Stimulated activated CD4-positive, alpha-beta T cell treated with anti-CD3 and anti-CD28 coated beads, Interleukin-1b, Interleukin-23, amount 100 ng/mL, for 4 hours (primary cell): Measurements from ENCODE around the gene AUTS2.

ENCODE experiments used
- DNase-seq, 2 donors: peaks; one replicate each; pipeline ENCODE4 v3.0.0-alpha.2; 2020; ENCODE audit warnings: low read depth in 2 of 2

The AUTS2 gene

GRCh38 chr7:70545214-70545613, 946.9 kb downstream of the AUTS2 start:
- DNase-seq = no peak

- DNase-seq = no peak
These were observed 953.9 kb downstream of the AUTS2 start for GRCh38 chr7:70552141-70552540.

- no peak for DNase-seq
These were observed 955.1 kb downstream of the AUTS2 start for GRCh38 chr7:70553364-70553763.

- DNase-seq = no peak
These were observed 956.4 kb downstream of the AUTS2 start for GRCh38 chr7:70554646-70555045.

- DNase-seq = no peak
These were observed 958.5 kb downstream of the AUTS2 start for GRCh38 chr7:70556761-70557160.

- no peak for DNase-seq
These were observed 959.1 kb downstream of the AUTS2 start for GRCh38 chr7:70557338-70557737.

- DNase-seq = no peak
These were observed 961.5 kb downstream of the AUTS2 start for GRCh38 chr7:70559815-70560214.

- no peak for DNase-seq
These were observed 965.7 kb downstream of the AUTS2 start for GRCh38 chr7:70563960-70564359.

GRCh38 chr7:70565721-70566370, 967.6 kb downstream of the AUTS2 start:
- DNase-seq = no peak

DNA sequence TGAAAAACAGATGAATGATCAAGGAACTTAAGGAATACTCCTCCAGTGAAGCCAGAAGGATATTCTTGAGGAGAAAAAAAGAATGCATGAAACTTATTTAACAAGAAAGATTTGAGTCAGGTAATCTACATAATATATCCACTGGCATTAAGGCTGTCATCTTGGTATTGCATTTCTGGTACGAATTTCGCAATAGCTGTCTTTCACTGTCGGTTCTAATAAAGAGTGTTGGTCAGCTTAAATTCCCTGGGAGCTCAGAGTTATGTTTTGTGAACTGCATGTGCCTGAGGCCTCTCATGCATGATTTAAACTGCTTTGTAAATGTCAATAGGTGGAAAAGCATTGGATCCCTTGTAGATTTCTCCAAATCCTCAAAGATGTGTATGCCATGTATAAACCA, 968.4 kb downstream of the AUTS2 start:
- DNase-seq = no peak

GRCh38 chr7:70568674-70569334, 970.5 kb downstream of the AUTS2 start:
- DNase-seq = no peak

- no peak for DNase-seq
These were observed 971.1 kb downstream of the AUTS2 start for GRCh38 chr7:70569335-70569819.

DNA sequence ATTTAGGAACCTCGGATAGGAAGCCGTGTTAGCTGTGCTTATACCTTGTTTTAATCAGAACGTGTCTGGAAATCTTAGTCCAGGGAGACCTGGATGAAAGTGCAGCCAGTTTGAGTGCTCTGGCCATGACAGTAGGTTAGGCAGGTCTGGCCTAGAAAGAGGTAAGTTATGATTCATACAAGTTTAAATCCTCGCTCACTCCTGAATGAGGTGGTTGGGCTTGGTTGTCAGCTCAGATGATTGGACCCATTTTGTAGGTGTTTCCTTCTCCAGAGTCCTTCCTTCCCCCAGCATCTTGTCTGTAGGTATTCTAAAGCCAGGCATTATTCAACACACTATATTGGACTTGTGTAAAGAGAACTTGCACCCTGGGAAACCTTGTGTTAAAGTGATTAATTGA, 971.8 kb downstream of the AUTS2 start:
- no peak for DNase-seq

DNA sequence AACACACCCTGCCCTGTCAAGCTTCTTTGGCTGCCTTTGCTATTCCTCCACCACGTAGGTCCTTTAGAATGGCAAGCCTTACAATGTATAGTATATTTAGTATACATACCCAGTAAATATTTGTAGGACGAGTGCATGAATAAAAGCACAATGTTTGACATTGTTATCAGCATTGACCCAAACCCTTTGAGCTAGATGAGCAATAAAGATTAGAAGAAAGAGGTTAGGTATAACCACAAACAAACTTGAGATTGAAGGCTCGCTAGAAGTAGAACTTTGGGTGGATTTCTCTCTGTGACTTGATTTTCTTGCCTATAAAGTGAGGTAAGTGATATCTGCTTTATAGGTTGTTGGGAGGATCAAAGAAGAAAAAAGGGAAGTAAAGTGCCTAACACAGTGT, 972.7 kb downstream of the AUTS2 start:
- DNase-seq = no peak

DNA sequence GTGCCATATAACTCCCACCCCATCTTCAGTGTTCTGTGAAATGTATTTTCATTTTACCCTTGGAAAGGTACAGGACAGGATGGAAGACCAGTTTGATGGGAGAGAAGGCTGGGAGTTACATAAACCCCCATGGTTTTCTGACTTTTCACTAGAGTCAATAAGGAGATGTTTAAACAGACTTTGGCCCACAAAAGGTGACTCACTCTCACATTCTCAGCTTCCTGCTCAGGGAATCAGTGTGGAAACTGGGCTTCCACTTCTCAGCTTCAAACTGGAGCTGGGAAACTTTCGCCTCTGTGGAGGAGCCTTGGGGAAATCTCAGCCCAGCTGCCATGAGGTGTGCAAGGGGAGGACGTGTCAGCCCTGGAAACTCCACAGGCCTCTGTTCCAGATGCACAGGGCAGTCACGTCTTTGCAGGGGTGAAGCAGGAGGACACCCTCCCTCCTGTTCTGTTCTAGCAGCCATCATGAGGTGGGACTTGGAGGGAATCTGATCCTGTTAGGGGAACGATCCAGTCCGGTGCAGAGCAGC, 973.2 kb downstream of the AUTS2 start:
- no peak for DNase-seq

GRCh38 chr7:70571961-70572360, 973.7 kb downstream of the AUTS2 start:
- no peak for DNase-seq

DNA sequence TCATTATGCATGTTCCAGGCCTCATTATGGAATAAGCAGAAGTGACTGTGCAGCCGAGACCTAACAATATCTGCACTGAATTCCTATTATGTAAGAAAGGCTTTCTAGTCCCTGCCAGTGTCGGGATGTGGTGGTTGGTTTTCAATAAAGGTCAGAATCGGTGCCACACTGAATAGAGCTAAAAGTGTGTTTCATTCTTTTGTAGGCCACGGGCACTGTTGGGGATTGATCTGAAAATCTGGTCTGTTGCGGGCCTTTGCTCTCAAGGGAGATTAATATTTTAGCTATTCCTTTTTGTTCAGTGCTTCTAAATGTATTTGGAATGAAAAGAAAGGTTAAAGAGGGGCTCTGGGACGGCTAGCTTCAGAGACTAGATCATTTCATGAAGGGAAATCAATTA, 974.3 kb downstream of the AUTS2 start:
- DNase-seq = no peak

- no peak for DNase-seq
These were observed 974.9 kb downstream of the AUTS2 start for GRCh38 chr7:70573071-70573661.

DNA sequence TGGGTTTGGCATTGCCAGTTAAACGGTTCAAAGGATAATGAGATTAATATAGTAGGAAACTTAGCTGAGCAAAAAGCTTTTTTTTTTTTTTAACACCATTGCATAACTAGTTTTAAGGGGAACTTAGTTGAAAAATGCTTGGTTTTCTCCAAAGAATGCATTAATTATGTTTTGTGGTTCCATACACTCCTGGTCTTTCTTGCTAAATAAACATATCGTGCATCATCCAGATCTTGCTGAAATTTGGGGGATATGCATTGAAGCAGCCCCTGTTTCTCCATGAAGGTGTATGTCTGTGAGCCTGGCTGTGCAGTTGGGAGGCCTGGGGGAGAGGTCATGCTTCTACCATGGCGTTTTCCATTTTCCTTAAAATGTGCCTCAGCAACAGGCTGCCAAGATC, 975.4 kb downstream of the AUTS2 start:
- no peak for DNase-seq

GRCh38 chr7:70574314-70574834, 976.1 kb downstream of the AUTS2 start:
- no peak for DNase-seq

DNA sequence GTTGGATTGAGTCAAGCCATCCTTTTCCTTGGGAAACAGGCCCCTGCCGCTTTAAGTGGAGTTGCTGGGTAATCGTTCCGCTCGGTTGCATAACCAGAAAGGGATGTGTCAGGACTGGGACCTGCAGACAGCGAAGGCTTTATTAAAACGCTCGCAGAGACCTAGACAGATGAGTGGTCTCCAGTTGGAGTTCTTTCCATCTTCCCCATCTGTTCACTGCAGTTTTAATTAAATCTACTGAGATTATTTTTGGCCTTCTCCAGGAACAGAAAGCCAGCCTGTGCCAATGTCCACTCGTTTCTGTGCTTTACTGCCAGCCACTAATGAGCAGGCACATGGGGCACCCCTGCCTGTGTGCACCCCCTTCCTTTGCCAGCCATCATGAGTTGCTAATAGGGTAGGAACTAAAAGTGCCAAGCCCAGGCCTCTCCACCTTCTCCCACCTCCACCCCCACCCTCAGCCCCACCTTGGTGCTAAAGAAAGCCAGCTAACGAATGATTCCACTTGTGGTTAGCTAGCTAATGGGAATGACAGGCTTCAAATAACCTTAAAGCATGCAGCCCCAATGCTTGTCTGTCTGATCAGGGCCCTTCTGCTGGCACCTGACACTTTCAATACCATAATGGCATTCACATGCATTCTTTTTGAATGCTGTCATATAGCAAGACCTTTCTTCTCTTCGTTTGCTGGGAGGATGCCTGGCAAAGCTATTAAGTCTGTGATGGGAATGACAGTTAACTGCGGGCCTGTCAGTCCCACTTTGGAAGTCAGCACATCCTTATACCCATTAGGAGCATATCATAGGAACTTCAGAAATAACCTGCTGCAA, 976.9 kb downstream of the AUTS2 start:
- no peak for DNase-seq

- DNase-seq = no peak
These were observed 978.8 kb downstream of the AUTS2 start for GRCh38 chr7:70577078-70577477.
